B cell (primary cell): ENCODE measurements around the gene KLF7.

Experiments used
- CTCF ChIP-seq: fragments of 200-600 bp; IDR thresholded peaks from one replicate; pipeline ENCODE4 v1.8.0; 2022; ENCODE audit warnings: antibody characterized with exemption, mild to moderate bottlenecking
- EZH2 ChIP-seq: IDR thresholded peaks from 2 replicates; pipeline ENCODE4 v1.6.1; 2012; ENCODE audit warnings: borderline replicate concordance, low read depth, mild to moderate bottlenecking, moderate library complexity, low read length; ENCODE audit not compliant: insufficient read depth, poor library complexity, severe bottlenecking

GRCh38 chr2:207139552-207139951, 26.2 kb downstream of the KLF7 start:
- no peak for TF ChIP-seq EZH2
- TF ChIP-seq CTCF: no peak
